Fibroblast of upper back skin (primary cell): ENCODE results near the gene ALG2.

Source experiments
- DNase-seq: peaks from one replicate; pipeline ENCODE4 v3.0.0-alpha.2; 2013

ALG2 gene

DNA sequence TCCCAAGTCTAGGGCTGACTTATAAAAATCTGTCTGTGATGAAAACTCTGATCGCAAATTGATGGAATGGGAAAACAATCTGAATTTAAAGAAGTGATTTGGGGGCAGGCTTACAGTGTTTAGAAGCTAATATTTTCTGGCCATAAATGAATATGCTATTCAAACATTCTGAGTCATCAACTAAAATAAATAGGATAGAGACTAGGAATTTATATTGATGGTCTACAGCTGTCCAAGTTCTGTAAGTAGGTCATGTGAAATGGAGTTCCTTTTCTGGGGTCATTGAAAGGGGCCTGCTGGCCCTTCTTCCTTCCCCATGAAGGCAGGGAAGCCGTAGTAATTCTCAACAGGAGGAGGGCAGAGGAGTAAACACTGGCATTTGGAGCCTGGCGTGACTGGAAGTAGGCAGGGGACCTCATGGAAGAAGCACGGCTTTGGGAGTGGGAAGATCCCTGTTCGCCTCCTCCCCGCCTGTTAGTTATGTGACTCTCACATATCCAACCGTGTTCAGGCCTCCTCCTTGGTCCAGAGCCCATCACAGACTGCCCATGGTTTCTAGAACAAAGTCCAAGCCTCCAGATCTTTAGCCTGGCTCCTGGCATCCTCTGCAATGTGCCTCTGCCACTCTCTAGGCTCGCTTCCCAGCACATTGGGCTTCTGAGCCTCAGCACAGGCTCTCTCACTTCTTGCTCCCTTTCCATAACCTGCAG is 31.7 kb downstream of the ALG2 start:
- no peak for DNase-seq

DNA sequence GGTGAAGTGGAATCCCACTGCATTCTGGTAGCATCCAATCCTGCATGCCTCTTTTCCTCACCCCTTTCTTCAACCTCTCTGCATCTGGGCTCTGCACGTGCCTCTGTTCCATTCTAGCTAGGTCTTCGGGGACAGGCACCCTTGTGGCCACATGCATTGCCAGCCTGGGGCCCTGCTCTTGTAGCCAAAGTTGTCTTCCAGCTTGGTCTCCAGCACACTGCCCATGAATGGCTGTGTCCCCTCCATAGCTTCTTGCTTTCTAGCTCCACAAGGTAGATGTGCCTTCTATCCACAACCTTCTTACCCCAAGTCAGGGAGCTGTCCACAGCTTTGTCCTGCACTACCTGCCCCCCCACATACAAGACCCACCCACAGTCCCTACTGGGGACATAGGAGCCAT is 32.6 kb downstream of the ALG2 start:
- no peak for DNase-seq

DNA sequence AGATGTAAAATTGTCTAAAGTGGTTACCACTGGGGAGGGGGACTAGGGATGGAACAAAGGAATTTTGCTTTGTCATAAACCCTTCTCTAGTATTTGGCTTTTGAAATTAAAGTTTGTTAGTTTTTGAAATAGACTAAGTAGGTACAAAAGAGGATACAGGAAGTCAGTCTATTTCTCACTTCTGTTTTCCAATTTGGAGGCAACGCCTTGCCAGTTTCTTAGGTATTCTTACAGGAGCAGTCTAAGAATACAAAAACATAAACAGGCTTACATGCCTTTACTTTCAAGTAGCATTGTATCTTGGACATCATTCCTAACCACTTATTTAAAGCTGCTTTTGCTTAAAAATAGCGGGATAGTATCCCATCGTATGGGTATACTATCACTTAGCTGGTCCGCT is 34.4 kb downstream of the ALG2 start:
- no peak for DNase-seq

DNA sequence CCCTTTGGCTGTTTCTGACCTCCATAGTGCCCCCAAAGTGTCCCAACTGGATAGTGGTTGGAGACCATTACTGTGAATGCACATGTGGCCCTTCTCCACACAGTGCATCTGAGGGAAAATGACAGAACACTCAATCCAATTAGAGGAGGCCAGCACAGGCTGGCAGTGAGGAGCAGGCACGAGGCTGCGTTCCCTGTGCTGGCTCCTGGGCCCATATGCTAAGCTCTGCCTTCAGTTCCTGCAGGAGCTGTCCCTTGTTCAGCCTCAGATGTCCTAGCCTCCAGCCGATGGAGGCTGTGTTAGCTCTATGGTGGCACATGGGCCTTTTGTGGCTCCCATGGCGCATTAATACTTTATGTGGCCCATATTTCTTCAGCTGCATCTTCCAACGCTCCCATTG is 35.8 kb downstream of the ALG2 start:
- DNase-seq, result no peak

- DNase-seq, result no peak
These were observed 36.5 kb downstream of the ALG2 start for GRCh38 chr9:99185348-99185632.

GRCh38 chr9:99184475-99185347 is 37.0 kb downstream of the ALG2 start:
- DNase-seq, result peak; percentile 99

- no peak for DNase-seq
These were observed 37.6 kb downstream of the ALG2 start for GRCh38 chr9:99184110-99184474.

- DNase-seq, result no peak
These were observed 38.1 kb downstream of the ALG2 start for GRCh38 chr9:99183616-99184015.

- peak; percentile 13 for DNase-seq
These were observed 39.4 kb downstream of the ALG2 start for GRCh38 chr9:99182356-99182755.

DNA sequence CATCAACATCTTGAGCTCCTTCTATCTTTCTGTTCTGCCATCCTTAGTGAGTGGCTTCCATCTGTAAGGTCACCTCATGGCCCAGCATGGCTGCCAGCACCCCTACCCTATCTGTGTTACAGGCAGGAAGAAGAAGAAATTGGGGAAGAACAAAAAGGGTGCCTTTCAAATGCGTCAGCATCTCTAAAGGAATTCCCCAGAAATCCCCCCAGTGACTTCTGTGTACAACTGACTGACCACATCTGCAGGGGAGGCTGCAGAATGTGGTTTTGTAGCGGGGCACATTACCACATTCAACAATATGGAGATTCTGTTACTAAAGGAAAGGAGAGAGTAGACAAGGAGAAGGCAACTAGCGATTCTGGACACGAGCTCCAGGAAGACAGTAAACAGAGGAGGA is 40.1 kb downstream of the ALG2 start:
- DNase-seq, result peak; percentile 74

DNA sequence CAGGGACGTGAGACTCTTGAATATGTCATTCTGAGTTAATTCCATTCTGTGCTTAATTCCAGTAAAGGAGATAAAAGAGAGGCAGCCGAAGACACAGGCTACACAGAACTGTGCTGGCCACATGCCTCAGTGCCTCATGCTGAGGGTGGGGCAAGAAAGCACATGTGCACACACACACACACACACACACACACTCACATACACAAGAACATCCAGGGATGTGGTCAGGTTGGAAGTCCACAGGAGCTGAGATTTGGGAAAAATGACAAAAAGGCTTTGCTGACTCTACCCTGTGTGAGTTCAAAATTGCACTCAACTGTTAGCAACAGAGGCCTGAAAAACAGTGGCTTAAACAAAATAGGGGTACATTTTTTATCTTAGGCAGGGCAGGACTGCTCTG is 40.5 kb downstream of the ALG2 start:
- DNase-seq, result peak; percentile 17

DNA sequence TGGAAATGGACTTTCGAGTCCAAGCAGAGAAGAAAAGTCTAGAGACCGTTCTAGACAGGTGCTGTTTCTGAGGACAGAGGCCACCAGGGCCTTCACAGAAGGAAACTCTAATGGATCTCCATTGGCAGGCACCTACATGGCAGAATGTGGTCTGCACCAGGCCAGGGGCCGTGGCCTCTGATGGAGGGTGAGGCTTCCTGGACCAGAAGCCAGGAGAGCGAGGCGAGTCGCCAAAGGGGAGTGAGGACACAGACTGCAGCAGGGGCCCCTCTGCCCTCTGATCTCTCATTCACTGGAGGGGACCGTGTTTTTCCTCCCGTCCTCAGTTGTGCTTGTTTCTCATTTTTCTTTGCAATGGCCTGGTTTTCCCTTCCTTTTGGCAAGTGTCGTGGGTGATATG is 41.1 kb downstream of the ALG2 start:
- DNase-seq, result no peak

DNA sequence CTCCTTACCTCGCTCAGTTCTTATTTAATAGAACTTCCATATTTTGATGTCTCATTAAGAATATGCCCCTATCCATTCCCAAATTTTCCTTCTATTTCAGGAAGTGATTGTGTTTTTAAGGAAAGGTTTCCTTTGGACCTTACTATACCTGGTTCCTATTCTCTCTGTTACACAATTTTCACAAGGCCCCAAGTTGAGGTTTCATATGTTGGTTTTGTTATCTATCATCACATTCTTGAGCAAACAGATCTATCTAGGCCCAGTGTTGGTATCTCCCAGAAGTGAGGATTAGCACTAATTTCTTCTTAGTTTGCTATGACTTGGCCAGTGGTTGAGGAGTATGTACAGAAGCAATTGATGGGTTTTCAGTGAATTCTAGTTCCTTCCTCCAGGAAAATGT is 41.5 kb downstream of the ALG2 start:
- DNase-seq, result no peak

DNA sequence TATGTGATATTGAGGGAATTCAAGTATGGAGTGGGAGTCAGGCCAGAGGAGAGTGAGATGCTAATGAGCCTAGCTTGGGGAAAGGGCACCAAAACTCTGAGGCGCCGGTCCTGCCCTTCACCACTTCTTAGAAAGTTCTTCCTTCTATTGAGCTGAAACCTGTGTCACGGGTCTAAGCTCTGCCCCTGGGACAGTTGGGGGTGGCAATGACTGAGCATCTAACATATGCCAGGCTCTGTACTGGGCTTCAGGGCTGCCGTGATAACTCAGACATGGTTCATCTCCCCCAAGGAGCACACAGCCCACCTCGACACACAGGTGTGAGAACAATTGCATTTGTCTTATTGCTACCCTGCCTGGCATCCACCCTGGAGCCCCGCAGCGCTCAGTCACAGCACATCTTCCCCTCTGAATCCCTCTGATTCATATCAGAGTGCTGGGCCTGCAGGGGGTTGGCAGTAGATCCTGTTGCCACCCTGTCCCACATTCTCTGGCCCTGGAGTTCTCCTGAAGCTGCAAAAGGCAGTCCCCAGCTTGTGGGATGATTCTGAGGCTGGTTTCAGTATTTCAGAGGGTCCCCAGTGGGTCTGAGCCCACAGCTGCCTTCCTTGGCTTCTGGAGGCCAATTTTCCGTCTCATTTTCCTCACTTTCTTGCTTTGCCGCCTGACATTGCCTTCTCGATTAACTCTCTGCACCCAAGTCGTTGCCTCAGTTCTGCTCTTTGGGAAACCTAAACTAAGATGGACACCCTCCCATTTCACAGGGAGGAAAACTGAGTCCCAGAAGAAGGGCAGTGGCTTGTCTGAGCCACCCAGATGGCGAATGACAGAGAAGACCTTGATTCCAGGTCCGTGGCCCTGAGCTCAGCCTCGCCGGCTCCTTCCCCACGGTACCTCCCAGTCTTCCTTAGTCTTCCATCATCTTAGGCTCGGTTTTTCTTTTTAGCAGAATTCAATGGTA is 42.5 kb downstream of the ALG2 start:
- no peak for DNase-seq

DNA sequence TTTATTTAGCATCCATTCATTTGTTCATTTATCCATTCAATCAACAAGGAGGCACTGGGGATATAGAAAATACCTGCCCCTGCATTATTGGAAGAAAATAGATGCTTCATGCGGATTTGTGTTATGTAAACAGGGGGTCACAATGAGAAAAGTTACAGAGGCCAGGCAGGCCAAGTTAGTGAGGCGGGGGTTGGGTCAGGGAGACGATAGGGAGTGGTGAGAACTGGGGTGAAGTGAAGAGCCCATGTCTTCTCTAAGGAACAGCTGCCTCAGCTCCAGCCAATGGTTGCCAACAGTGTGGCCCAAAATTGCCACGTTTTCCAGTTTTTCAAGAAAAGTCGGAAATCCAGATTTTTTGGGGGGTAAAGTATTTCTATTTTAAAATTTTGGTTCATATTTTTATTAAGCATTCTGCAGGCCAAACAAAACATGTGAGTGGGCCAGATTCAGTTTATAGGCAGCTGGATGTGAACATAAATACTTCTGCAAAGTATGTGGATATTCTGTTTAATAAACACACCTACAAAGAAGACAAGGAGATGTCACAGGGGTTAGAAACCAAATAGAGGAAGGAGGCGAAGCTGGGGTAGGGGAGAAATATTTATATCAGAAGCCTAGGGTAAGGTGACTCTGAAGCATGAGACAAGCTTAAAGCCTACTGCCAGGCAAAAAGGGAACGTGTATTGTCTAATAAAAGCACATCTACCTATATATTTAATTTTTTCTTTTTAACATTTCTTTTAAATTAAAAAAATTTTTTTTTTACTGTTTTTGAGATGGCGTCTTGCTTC is 44.0 kb downstream of the ALG2 start:
- no peak for DNase-seq

DNA sequence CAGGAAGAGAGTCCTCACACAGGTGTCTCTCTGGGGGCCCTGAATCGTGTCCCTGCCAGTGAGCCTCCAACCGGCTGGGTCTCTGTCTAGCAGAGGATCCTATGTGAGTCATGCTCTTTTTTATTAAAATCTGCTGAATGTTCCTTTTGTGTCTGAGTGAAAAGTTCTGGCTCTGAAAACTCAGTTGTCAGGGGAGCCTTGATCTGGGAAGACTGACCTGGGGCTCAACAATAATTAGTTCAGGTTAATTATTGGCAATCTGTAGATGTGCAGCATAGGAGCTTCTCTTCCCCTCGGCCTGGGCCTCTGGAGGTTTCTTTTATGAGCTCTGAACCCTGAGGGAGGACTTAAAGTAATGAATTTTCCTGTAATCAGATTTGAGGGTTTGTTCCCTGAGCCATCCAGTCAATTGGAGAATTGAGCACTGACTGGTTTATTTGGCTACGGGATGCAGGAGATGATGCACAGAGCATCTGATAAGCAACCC is 45.2 kb downstream of the ALG2 start:
- no peak for DNase-seq

- DNase-seq, result no peak
These were observed 47.9 kb downstream of the ALG2 start for GRCh38 chr9:99173570-99174504.

GRCh38 chr9:99172124-99173091 is 49.3 kb downstream of the ALG2 start:
- no peak for DNase-seq

DNA sequence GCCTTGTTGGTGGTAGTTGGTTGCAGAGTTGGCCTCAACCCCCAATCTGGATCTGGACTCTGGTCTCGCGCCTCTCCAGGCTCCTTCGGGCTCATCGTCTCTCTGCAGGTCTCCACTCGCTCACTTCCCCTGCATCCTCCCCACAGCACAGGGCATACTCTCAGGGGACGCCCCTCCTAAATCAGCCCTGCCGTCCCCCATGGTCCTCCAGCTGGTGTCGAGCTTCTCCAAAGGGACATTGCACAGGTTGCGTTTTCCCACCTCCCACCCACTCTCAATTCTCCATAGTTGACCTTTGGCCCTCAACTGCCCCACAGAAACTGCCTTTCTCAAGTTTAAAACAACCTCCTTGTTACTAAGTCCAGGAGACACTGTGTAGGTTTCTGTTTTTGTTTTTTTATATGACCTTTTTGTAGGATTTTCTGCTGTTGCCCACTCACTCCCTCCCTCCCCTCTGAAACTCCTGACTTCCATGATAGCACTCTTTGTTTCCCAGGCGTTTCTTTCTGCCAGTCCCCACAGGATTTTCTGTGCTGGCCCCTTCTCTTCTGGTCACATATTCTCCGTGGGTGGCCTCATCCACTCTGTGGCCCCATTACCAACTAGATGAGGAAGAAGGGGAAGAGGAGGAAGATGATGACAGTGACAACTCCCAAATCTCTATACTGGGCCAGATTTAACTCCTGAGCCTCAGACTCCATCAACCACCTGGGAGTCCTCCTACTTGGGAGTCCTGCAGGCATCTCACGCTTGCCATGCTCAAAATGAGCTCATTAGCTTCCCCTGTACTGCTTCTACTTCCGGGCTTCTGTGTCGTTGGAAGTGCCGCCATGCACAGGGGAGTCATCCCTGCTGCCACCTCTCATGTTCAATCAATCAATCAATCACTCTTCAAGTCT is 50.3 kb downstream of the ALG2 start:
- no peak for DNase-seq
